NCI-H187 (cell line): Measurements from ENCODE around the gene GNA12.
A peak's percentile ranks its signal among the peaks of the same experiment; 100 is the strongest.

Experiments
- DNase-seq, 2 experiments: peaks; one replicate each; lab custom pipeline; 2025; lab: John Stamatoyannopoulos, UW

Gene GNA12

GRCh38 chr7:2844153-2845033 lies at the start of gene GNA12:
TSS of gene GNA12 (minus strand) at chr7:2844308. CDS start at chr7:2844161, 147 bp downstream.
- peak; percentile 95 to 97 for DNase-seq

- DNase-seq, result no peak
Measured at GRCh38 chr7:2893411-2893861, 49.3 kb upstream of the GNA12 start.

- DNase-seq, result no peak
Measured at GRCh38 chr7:2892549-2892948, 48.4 kb upstream of the GNA12 start.

GRCh38 chr7:2887816-2888215 lies 43.7 kb upstream of the GNA12 start:
- no peak for DNase-seq

- peak; percentile 25 to 49 for DNase-seq
Measured at GRCh38 chr7:2886900-2887299, 42.8 kb upstream of the GNA12 start.

- no peak for DNase-seq
Measured at GRCh38 chr7:2886391-2886790, 42.3 kb upstream of the GNA12 start.

- DNase-seq, result no peak
Measured at GRCh38 chr7:2884161-2884560, 40.1 kb upstream of the GNA12 start.

- no peak for DNase-seq
Measured at GRCh38 chr7:2883101-2883500, 39.0 kb upstream of the GNA12 start.

GRCh38 chr7:2882111-2882510 lies 38.0 kb upstream of the GNA12 start:
- no peak for DNase-seq

GRCh38 chr7:2880874-2881533 lies 36.9 kb upstream of the GNA12 start:
- no peak for DNase-seq

- no peak for DNase-seq
Measured at GRCh38 chr7:2880051-2880450, 35.9 kb upstream of the GNA12 start.

GRCh38 chr7:2879354-2879753 lies 35.2 kb upstream of the GNA12 start:
- DNase-seq, result no peak

- no peak for DNase-seq
Measured at GRCh38 chr7:2878306-2878705, 34.2 kb upstream of the GNA12 start.

GRCh38 chr7:2876031-2876731 lies 32.1 kb upstream of the GNA12 start:
- no peak for DNase-seq

- DNase-seq, result no peak
Measured at GRCh38 chr7:2873686-2874551, 29.8 kb upstream of the GNA12 start.

GRCh38 chr7:2873146-2873545 lies 29.0 kb upstream of the GNA12 start:
- DNase-seq, result peak; percentile 11 to 68

GRCh38 chr7:2872296-2872874 lies 28.3 kb upstream of the GNA12 start:
- DNase-seq, result no peak

GRCh38 chr7:2870471-2870931 lies 26.4 kb upstream of the GNA12 start:
- DNase-seq, result no peak

- DNase-seq, result no peak
Measured at GRCh38 chr7:2869981-2870380, 25.9 kb upstream of the GNA12 start.

- DNase-seq, result no peak
Measured at GRCh38 chr7:2866601-2867000, 22.5 kb upstream of the GNA12 start.

GRCh38 chr7:2864999-2865670 lies 21.0 kb upstream of the GNA12 start:
- DNase-seq, result peak in 1 of 2 experiments; percentile 21
